Breast epithelium (tissue), 4 donors: ENCODE data around the gene PAMR1. TPM values are rescaled to one million over a fixed set of nuclear protein-coding genes. Genes with fewer than 3 reads are reported as not detected.

Experiments used
- DNase-seq, 2 donors: peaks; one replicate each; pipeline ENCODE4 v3.0.0-alpha.2; 2019; ENCODE audit warnings: low spot score in 2 of 2
- H3K27ac ChIP-seq, 2 donors: fragments of 200-600 bp; sonication (generic) in 1 of 2; one replicate each; pipeline ENCODE4 v1.5.1; 2016 to 2019; ENCODE audit warnings: mild to moderate bottlenecking in 1 of 2
- H3K27me3 ChIP-seq, 2 donors: fragments of 200-600 bp; sonication (generic) in 1 of 2; one replicate each; pipeline versions ENCODE4 v1.5.1 to v1.6.0; 2017 to 2019; ENCODE audit warnings: control low read depth in 1 of 2, mild to moderate bottlenecking in 1 of 2
- H3K36me3 ChIP-seq: fragments of 200-600 bp; one replicate; pipeline ENCODE4 v1.5.1; 2019
- H3K4me1 ChIP-seq, 2 donors: fragments of 200-600 bp; sonication (generic); one replicate each; pipeline ENCODE4 v1.5.1; 2016 to 2019; ENCODE audit warnings: control low read depth in 1 of 2
- H3K4me3 ChIP-seq, 3 donors: fragments of 200-600 bp; sonication (generic); 1 replicate in 2 of 3; 2 replicates in 1 of 3; pipeline ENCODE4 v1.5.1; 2016 to 2019; ENCODE audit warnings: mild to moderate bottlenecking in 3 of 3, moderate library complexity in 2 of 3
- H3K9me3 ChIP-seq, 2 donors: fragments of 200-600 bp; sonication (generic) in 1 of 2; one replicate each; pipeline ENCODE4 v1.5.1; 2016 to 2019; ENCODE audit warnings: control low read depth in 1 of 2
- POLR2A ChIP-seq: fragments of 450-650 bp; IDR thresholded peaks from one replicate; pipeline ENCODE4 v1.6.1; 2016; ENCODE audit warnings: antibody characterized with exemption, mild to moderate bottlenecking, moderate library complexity
- POLR2AphosphoS5 ChIP-seq, 3 donors: sonication (generic); formaldehyde crosslinking; IDR thresholded peaks; one replicate each; pipeline ENCODE4 v1.6.1; 2017; ENCODE audit warnings: antibody characterized with exemption in 3 of 3
- intact Hi-C: fragments of 100-400 bp; cut with DNase I; formaldehyde crosslinking; loops from one replicate; pipeline ENCODE4 v1.15.1; 2023; ENCODE audit warnings: low total_unique reads
- total RNA-seq, 3 donors: library from RNA; depleted of rRNA; stranded (reverse); fragments of >200 nt; gene quantifications; one replicate each; pipeline ENCODE4 v1.1.0, GENCODE V29; 2016
- TF ChIP-seq, protein P1 (sequence below), 3 donors: fragments of 450-650 bp; IDR thresholded peaks; one replicate each; pipeline ENCODE4 v1.5.1; 2016 to 2017; ENCODE audit warnings: antibody characterized with exemption in 3 of 3, mild to moderate bottlenecking in 3 of 3, moderate library complexity in 3 of 3

Gene PAMR1
- total RNA-seq, 3 donors from 2014 or later, result 8.8 to 36.4 (median 11.3) TPM

- no peaks in the 10 kb centered on the region for H3K36me3 ChIP-seq
- H3K9me3 ChIP-seq, result no peaks in the 10 kb centered on the region
- no peaks in the 10 kb centered on the region for H3K27me3 ChIP-seq
- no peak overlapping the region for H3K27ac ChIP-seq
- H3K4me3 ChIP-seq, result no peak overlapping the region
- H3K4me1 ChIP-seq, result no peaks in the 10 kb centered on the region
- no peak for TF ChIP-seq POLR2A
- TF ChIP-seq, protein P1, sequence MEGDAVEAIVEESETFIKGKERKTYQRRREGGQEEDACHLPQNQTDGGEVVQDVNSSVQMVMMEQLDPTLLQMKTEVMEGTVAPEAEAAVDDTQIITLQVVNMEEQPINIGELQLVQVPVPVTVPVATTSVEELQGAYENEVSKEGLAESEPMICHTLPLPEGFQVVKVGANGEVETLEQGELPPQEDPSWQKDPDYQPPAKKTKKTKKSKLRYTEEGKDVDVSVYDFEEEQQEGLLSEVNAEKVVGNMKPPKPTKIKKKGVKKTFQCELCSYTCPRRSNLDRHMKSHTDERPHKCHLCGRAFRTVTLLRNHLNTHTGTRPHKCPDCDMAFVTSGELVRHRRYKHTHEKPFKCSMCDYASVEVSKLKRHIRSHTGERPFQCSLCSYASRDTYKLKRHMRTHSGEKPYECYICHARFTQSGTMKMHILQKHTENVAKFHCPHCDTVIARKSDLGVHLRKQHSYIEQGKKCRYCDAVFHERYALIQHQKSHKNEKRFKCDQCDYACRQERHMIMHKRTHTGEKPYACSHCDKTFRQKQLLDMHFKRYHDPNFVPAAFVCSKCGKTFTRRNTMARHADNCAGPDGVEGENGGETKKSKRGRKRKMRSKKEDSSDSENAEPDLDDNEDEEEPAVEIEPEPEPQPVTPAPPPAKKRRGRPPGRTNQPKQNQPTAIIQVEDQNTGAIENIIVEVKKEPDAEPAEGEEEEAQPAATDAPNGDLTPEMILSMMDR (IDR thresholded peaks at IDR 0.05), result no peak
- no peak for TF ChIP-seq POLR2AphosphoS5 (IDR thresholded peaks at IDR 0.05)
- DNase-seq, result no peak
- intact Hi-C loops, result no loop called here
These were observed 121.5 kb downstream of the PAMR1 start for GRCh38 chr11:35403765-35404387.

DNA sequence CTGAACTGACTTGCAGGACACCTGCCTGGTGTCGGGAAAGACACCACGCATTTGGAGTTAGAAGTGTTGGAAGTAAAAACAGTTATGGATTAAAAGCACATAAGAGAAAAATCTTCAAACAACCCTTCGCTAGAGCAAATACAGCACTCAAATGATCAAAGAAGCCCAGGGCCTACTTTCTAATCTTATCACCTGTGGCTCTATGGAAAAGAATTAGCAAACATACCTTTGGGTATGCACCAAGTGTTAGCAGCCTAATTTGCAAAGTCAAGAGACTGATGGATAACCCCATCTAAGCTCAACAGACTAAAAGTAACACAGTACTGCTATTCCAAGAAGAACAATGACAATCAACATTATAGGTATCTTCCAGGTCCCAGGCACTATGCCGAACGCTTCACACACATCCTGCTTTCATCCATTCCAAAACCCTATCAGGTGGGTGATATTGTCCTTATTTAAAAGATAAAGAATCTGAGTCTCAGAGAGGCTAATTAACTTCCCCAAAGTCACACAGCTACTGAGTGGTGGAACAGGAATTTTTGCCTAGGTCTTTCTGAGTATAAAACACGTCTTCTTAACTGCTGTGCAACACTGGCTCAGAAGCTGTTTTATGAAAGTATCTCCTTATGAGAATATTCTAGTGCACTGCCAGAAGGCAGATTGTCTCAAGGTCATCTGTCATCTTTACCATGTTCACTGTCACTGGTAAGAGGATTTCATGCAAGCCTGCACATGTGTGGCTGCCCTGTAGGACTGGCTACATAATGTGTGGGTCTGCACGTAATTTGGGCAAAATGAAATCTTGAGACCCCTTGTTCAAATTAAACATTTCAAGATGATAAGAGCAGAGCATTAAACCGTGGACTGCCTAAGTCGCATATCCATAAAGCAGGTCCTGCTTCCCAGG is 122.4 kb downstream of the PAMR1 start:
- no peak overlapping the region for H3K27ac ChIP-seq
- intact Hi-C loops, result no loop called here
- no peak for TF ChIP-seq POLR2AphosphoS5 (IDR thresholded peaks at IDR 0.05)
- TF ChIP-seq, protein P1 (IDR thresholded peaks at IDR 0.05), result no peak
- TF ChIP-seq POLR2A, result no peak
- no peaks in the 10 kb centered on the region for H3K36me3 ChIP-seq
- H3K4me3 ChIP-seq, result no peak overlapping the region
- no peak for DNase-seq
- H3K9me3 ChIP-seq, result no peaks in the 10 kb centered on the region
- no peaks in the 10 kb centered on the region for H3K27me3 ChIP-seq
- H3K4me1 ChIP-seq, result no peaks in the 10 kb centered on the region

- TF ChIP-seq POLR2AphosphoS5 (IDR thresholded peaks at IDR 0.05), result no peak
- TF ChIP-seq, protein P1 (IDR thresholded peaks at IDR 0.05), result no peak
- TF ChIP-seq POLR2A, result no peak
- Histone ChIP-seq H3K27ac (no peak overlapping the region), H3K4me1 (no peaks in the 10 kb centered on the region), H3K36me3 (no peaks in the 10 kb centered on the region), H3K27me3 (no peaks in the 10 kb centered on the region), H3K9me3 (no peaks in the 10 kb centered on the region), H3K4me3 (no peak overlapping the region)
- DNase-seq, result no peak
- intact Hi-C loops, result no loop called here
These were observed 126.5 kb downstream of the PAMR1 start for GRCh38 chr11:35398881-35399280.

DNA sequence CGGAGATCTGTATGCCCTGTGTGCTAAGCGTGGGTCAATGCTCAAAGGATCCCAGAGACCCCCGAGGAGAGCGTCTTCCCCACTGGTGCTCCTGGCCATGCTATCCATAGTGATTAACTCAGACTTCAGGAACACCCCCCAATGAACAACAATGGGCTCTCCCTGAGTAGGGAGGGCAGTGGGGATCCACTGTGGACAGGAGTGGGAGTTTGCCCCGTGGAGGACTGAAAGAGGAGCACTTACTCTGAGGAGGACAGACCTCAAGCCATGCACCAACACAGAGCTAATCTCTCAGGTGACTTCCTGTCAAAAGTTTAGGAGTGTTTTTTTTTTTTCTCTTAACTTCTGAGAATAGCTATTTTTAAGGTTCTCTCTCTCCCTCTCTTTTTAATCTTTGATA is 130.5 kb downstream of the PAMR1 start:
- Histone ChIP-seq H3K9me3 (no peaks in the 10 kb centered on the region), H3K27ac (no peak overlapping the region), H3K36me3 (no peaks in the 10 kb centered on the region), H3K4me3 (no peak overlapping the region), H3K27me3 (no peaks in the 10 kb centered on the region), H3K4me1 (peaks cover 4 to 12% of the 10 kb centered on the region in 2 donors)
- intact Hi-C loops, result no loop called here
- DNase-seq, result no peak
- TF ChIP-seq POLR2A, result no peak
- no peak for TF ChIP-seq POLR2AphosphoS5 (IDR thresholded peaks at IDR 0.05)
- TF ChIP-seq, protein P1 (IDR thresholded peaks at IDR 0.05), result no peak

DNA sequence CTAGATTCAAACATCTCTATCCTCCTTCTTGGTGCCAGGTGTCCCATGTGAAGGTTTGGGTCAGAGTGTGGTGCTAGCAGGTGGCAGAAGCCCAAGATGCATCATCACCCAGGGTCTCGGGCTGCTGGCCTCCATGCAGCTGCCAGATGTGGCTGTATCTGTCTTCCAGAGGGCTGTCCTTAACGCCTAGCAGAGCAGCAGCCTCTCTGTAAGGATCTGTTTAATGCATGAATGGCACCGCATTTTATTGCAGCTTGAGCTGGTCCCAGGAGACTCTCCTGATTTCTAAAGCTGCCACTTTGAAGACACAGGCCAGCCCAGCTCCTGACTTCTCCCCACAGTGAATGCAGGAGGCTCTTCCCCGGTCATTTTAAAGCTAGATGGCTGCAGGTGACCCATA is 132.3 kb downstream of the PAMR1 start:
- TF ChIP-seq, protein P1 (IDR thresholded peaks at IDR 0.05), result no peak
- Histone ChIP-seq H3K36me3 (no peaks in the 10 kb centered on the region), H3K9me3 (no peaks in the 10 kb centered on the region), H3K27me3 (no peaks in the 10 kb centered on the region), H3K4me3 (no peak overlapping the region), H3K4me1 (peaks cover 4 to 12% of the 10 kb centered on the region in 2 donors), H3K27ac (no peak overlapping the region)
- DNase-seq, result no peak
- intact Hi-C loops, result no loop called here
